ENCODE results near the gene TMPRSS13.

DNA sequence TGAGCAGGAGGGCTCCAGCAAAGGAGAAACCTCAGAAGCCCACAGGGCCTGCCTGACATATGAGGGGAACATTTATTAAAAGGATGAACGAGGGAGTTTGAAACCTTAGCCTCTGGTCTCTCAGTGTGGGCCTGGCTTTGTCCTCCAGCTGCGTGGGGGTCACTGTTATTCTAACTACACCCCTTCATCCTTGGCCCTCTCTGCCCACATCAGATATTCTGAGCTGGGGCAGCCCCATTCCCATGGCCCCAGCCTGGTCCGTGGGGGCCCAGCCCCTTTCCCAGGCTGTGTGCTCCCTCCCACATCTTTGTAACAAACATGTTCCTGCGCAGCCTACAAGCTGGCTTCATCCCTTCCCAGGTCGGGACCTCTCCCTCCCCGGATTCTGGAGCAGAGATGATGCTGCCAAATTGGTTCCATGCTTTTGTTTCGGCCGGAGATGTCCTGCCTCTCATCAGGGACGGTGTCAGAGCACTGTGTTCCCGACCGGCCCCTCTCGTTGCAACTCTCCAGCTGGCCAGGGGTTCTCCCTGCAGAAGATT is 56.7 kb downstream of the TMPRSS13 start:
- TF ChIP-seq EZH2 (IDR thresholded peaks at IDR 0.05) (no peak), POLR2AphosphoS5 (IDR thresholded peaks at IDR 0.05; ENCODE audit: borderline replicate concordance, low read depth, low read length) (no peak), FOXP2 (optimal IDR thresholded peaks at IDR 0.05; ENCODE audit: control extremely low read depth, extremely low read length, insufficient read depth) (no peak)
